ENCODE results near the gene HNRNPC. TPM values are rescaled to one million over a fixed set of nuclear protein-coding genes. Genes with fewer than 3 reads are reported as not detected.

The HNRNPC gene
- total and polyA plus RNA-seq, 9 of the 15 experiments (the other 6 are each of a cell fraction or from before 2014, with no cell fraction given), result 679 to 1,557 (median 1,191) TPM

DNA sequence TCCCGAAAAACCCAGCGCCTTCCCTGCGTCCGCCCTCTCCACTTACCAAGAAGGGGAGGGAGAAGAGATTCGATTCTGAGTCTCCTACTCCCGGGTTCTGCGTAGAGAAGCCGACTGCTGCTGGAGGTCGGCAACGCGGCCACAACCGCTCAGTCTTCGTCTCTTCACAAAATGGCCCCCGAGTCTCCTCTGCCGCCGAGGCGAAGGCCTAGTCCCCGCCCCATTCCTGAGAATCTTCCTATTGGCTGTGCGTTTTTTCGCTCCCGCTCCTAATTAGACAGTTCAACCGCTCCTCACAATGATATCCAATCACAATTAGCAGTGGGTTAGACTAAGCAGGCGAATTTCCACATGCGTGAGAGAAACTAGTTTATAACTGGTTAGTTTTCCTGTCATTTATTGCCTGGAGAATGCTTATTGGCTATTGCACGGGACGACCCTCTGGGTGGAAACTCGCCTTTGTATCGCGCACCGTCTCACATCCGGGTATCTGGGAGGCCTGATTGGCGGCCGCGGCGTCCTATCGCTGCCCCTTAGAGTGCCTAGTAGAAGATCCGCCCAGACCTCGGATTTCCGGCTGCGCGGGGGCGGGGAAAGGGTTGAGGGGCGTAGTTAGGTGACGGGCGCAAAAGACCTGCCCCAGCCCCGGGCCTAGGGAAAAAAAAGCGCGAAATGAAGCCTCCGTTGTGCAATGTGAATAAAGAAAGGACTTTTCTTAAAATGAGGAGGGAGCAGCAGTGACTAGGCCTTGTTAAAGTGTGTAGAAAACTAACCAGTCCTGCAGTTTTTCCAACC is at the start of gene HNRNPC (continued):
- TF ChIP-seq, protein P1, sequence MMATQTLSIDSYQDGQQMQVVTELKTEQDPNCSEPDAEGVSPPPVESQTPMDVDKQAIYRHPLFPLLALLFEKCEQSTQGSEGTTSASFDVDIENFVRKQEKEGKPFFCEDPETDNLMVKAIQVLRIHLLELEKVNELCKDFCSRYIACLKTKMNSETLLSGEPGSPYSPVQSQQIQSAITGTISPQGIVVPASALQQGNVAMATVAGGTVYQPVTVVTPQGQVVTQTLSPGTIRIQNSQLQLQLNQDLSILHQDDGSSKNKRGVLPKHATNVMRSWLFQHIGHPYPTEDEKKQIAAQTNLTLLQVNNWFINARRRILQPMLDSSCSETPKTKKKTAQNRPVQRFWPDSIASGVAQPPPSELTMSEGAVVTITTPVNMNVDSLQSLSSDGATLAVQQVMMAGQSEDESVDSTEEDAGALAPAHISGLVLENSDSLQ (IDR thresholded peaks at IDR 0.05), result peak; percentile 100
- TF ChIP-seq PCBP1 (IDR thresholded peaks at IDR 0.05; ENCODE audit: low read depth, low read length, poor library complexity, severe bottlenecking) (no peak), SREBF1 (IDR thresholded peaks at IDR 0.05; ENCODE audit: borderline replicate concordance, low read depth, low read length) (no peak), TCF15 (CRISPR knock-in tag; IDR thresholded peaks at IDR 0.05) (no peak), MEF2D (tag; conservative IDR thresholded peaks at IDR 0.05; ENCODE audit: low read depth) (no peak), RBM25 (IDR thresholded peaks at IDR 0.05; ENCODE audit: low read depth, low read length, severe bottlenecking) (peak; percentile 98), NRF1 (conservative IDR thresholded peaks at IDR 0.05 in 1 of 2, IDR thresholded peaks at IDR 0.05 in 1 of 2) (peak; percentile 90 to 91), ZNF175 (CRISPR knock-in tag; IDR thresholded peaks at IDR 0.05; ENCODE audit: low read depth) (no peak), ZNF584 (CRISPR knock-in tag; IDR thresholded peaks at IDR 0.05; ENCODE audit: low read depth) (no peak), TOE1 (IDR thresholded peaks at IDR 0.05; ENCODE audit: borderline replicate concordance) (0 out of 2 replicates have a peak, but pooled peaks have one; percentile 19), TOE1 (CRISPR knock-in tag; IDR thresholded peaks at IDR 0.05; ENCODE audit: borderline replicate concordance, low read depth) (no peak), POLR2H (tag; IDR thresholded peaks at IDR 0.05; ENCODE audit: low read depth) (peak; percentile 96), ZNF174 (CRISPR knock-in tag; IDR thresholded peaks at IDR 0.05) (no peak), SOX6 (IDR thresholded peaks at IDR 0.05) (no peak), GATAD2B (IDR thresholded peaks at IDR 0.05; ENCODE audit: borderline replicate concordance) (no peak), MTA3 (IDR thresholded peaks at IDR 0.05; ENCODE audit: borderline replicate concordance) (peak; percentile 93)
- TF ChIP-seq, protein P2, sequence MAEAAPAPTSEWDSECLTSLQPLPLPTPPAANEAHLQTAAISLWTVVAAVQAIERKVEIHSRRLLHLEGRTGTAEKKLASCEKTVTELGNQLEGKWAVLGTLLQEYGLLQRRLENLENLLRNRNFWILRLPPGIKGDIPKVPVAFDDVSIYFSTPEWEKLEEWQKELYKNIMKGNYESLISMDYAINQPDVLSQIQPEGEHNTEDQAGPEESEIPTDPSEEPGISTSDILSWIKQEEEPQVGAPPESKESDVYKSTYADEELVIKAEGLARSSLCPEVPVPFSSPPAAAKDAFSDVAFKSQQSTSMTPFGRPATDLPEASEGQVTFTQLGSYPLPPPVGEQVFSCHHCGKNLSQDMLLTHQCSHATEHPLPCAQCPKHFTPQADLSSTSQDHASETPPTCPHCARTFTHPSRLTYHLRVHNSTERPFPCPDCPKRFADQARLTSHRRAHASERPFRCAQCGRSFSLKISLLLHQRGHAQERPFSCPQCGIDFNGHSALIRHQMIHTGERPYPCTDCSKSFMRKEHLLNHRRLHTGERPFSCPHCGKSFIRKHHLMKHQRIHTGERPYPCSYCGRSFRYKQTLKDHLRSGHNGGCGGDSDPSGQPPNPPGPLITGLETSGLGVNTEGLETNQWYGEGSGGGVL (CRISPR knock-in tag; IDR thresholded peaks at IDR 0.05), result no peak
- TF ChIP-seq, protein P3, sequence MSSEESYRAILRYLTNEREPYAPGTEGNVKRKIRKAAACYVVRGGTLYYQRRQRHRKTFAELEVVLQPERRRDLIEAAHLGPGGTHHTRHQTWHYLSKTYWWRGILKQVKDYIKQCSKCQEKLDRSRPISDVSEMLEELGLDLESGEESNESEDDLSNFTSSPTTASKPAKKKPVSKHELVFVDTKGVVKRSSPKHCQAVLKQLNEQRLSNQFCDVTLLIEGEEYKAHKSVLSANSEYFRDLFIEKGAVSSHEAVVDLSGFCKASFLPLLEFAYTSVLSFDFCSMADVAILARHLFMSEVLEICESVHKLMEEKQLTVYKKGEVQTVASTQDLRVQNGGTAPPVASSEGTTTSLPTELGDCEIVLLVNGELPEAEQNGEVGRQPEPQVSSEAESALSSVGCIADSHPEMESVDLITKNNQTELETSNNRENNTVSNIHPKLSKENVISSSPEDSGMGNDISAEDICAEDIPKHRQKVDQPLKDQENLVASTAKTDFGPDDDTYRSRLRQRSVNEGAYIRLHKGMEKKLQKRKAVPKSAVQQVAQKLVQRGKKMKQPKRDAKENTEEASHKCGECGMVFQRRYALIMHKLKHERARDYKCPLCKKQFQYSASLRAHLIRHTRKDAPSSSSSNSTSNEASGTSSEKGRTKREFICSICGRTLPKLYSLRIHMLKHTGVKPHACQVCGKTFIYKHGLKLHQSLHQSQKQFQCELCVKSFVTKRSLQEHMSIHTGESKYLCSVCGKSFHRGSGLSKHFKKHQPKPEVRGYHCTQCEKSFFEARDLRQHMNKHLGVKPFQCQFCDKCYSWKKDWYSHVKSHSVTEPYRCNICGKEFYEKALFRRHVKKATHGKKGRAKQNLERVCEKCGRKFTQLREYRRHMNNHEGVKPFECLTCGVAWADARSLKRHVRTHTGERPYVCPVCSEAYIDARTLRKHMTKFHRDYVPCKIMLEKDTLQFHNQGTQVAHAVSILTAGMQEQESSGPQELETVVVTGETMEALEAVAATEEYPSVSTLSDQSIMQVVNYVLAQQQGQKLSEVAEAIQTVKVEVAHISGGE (CRISPR knock-in tag; IDR thresholded peaks at IDR 0.05), result no peak
